NCI-H128 (cell line): ENCODE measurements around the gene ZCCHC24.

Experiments
- DNase-seq: peaks from one replicate; lab custom pipeline; 2025; ENCODE audit not compliant: unreplicated experiment; lab: John Stamatoyannopoulos, UW

Gene ZCCHC24

GRCh38 chr10:79386637-79387465, 58.6 kb downstream of the ZCCHC24 start:
- no peak for DNase-seq

- DNase-seq, result no peak
Measured at GRCh38 chr10:79385804-79386531, 59.5 kb downstream of the ZCCHC24 start.

GRCh38 chr10:79385392-79385795, 60.0 kb downstream of the ZCCHC24 start:
- no peak for DNase-seq

GRCh38 chr10:79384773-79385391, 60.5 kb downstream of the ZCCHC24 start:
- DNase-seq, result no peak

- no peak for DNase-seq
Measured at GRCh38 chr10:79383974-79384606, 61.3 kb downstream of the ZCCHC24 start.

- no peak for DNase-seq
Measured at GRCh38 chr10:79382491-79382941, 62.9 kb downstream of the ZCCHC24 start.

- no peak for DNase-seq
Measured at GRCh38 chr10:79381804-79382221, 63.6 kb downstream of the ZCCHC24 start.

GRCh38 chr10:79380946-79381721, 64.3 kb downstream of the ZCCHC24 start:
- no peak for DNase-seq

- DNase-seq, result no peak
Measured at GRCh38 chr10:79380125-79380945, 65.1 kb downstream of the ZCCHC24 start.

GRCh38 chr10:79379512-79380124, 65.8 kb downstream of the ZCCHC24 start:
- no peak for DNase-seq

GRCh38 chr10:79378647-79379511, 66.5 kb downstream of the ZCCHC24 start:
- DNase-seq, result no peak

GRCh38 chr10:79378383-79378646, 67.1 kb downstream of the ZCCHC24 start:
- DNase-seq, result no peak

GRCh38 chr10:79377557-79378382, 67.7 kb downstream of the ZCCHC24 start:
- no peak for DNase-seq

- DNase-seq, result no peak
Measured at GRCh38 chr10:79376751-79377556, 68.5 kb downstream of the ZCCHC24 start.

GRCh38 chr10:79376078-79376628, 69.3 kb downstream of the ZCCHC24 start:
- no peak for DNase-seq

- DNase-seq, result no peak
Measured at GRCh38 chr10:79375321-79376077, 69.9 kb downstream of the ZCCHC24 start.
